HepG2 (cell line): ENCODE measurements around the gene NGFR. TPM values are rescaled to one million over a fixed set of nuclear protein-coding genes. Genes with fewer than 3 reads are reported as not detected.

Source experiments
- ARHGAP35 ChIP-seq: sonication (generic); formaldehyde crosslinking; IDR thresholded peaks from 2 replicates; pipeline ENCODE4 v1.9.0; 2022; ENCODE audit warnings: mild to moderate bottlenecking, inconsistent platforms, moderate library complexity, missing genetic modification reagents, borderline replicate concordance
- CAMTA2 ChIP-seq: sonication (generic); formaldehyde crosslinking; IDR thresholded peaks from 2 replicates; pipeline ENCODE4 v1.4.0; 2020; ENCODE audit warnings: mild to moderate bottlenecking, missing genetic modification reagents, borderline replicate concordance
- DMAP1 ChIP-seq: IDR thresholded peaks from 2 replicates; pipeline ENCODE4 v1.6.1; 2016
- ETV6 ChIP-seq: sonication (generic); formaldehyde crosslinking; conservative IDR thresholded peaks from 2 replicates; pipeline ENCODE4 v1.4.0; 2020; ENCODE audit warnings: missing genetic modification reagents
- FOXC1 ChIP-seq: sonication (generic); formaldehyde crosslinking; IDR thresholded peaks from 2 replicates; pipeline ENCODE4 v1.8.0; 2022; ENCODE audit warnings: mild to moderate bottlenecking, missing genetic modification reagents, borderline replicate concordance
- FOXK1 ChIP-seq: sonication (generic); formaldehyde crosslinking; IDR thresholded peaks from 2 replicates; pipeline ENCODE4 v1.4.0; 2020; ENCODE audit warnings: low read depth, missing genetic modification reagents, borderline replicate concordance
- MIER3 ChIP-seq: IDR thresholded peaks from 2 replicates; pipeline ENCODE4 v1.6.1; 2016; ENCODE audit warnings: missing compliant biosample characterization, borderline replicate concordance
- MIXL1 ChIP-seq: IDR thresholded peaks from 2 replicates; pipeline ENCODE4 v1.6.1; 2016
- NFIC ChIP-seq: IDR thresholded peaks from 2 replicates; pipeline ENCODE4 v1.6.1; 2012; ENCODE audit warnings: mild to moderate bottlenecking, low read length, inconsistent platforms
- NR2C2 ChIP-seq: sonication (generic); formaldehyde crosslinking; IDR thresholded peaks from 2 replicates; pipeline ENCODE4 v1.4.0; 2020; ENCODE audit warnings: missing genetic modification reagents, mild to moderate bottlenecking, moderate library complexity, borderline replicate concordance
- PHF5A ChIP-seq: IDR thresholded peaks from one replicate; pipeline ENCODE4 v1.6.1; 2018; ENCODE audit warnings: low read depth, missing genetic modification reagents; ENCODE audit not compliant: unreplicated experiment
- REPIN1 ChIP-seq: sonication (generic); formaldehyde crosslinking; IDR thresholded peaks from 2 replicates; pipeline ENCODE4 v1.8.0; 2022; ENCODE audit warnings: missing genetic modification reagents, low read depth, mild to moderate bottlenecking, borderline replicate concordance
- SIN3A ChIP-seq: IDR thresholded peaks from 2 replicates; pipeline ENCODE4 v1.6.1; 2011; ENCODE audit warnings: low read depth, mild to moderate bottlenecking, control low read depth, low read length, borderline replicate concordance
- SMAD9 ChIP-seq: sonication (generic); formaldehyde crosslinking; IDR thresholded peaks from 2 replicates; pipeline ENCODE4 v1.5.1; 2020; ENCODE audit warnings: mild to moderate bottlenecking, missing genetic modification reagents
- SMARCC2 ChIP-seq: fragments of 450-650 bp; IDR thresholded peaks from 2 replicates; pipeline ENCODE4 v1.6.1; 2017; ENCODE audit warnings: antibody characterized with exemption, mild to moderate bottlenecking
- ZBTB38 ChIP-seq: sonication (generic); formaldehyde crosslinking; IDR thresholded peaks from 2 replicates; pipeline ENCODE4 v1.5.1; 2020; ENCODE audit warnings: mild to moderate bottlenecking, missing genetic modification reagents
- ZFP37 ChIP-seq: sonication (generic); formaldehyde crosslinking; IDR thresholded peaks from 2 replicates; pipeline ENCODE4 v1.4.0; 2020; ENCODE audit warnings: missing genetic modification reagents, borderline replicate concordance
- ZNF143 ChIP-seq: sonication (generic); formaldehyde crosslinking; IDR thresholded peaks from 2 replicates; pipeline ENCODE4 v1.4.0; 2020; ENCODE audit warnings: missing genetic modification reagents
- ZNF24 ChIP-seq: fragments of 450-650 bp; IDR thresholded peaks from 2 replicates; pipeline ENCODE4 v1.6.1; 2017; ENCODE audit warnings: antibody characterized with exemption, mild to moderate bottlenecking
- ZNF616 ChIP-seq: sonication (generic); formaldehyde crosslinking; IDR thresholded peaks from 2 replicates; pipeline ENCODE4 v1.5.0; 2020; ENCODE audit warnings: low read depth, mild to moderate bottlenecking, missing genetic modification reagents
- ZSCAN12 ChIP-seq: sonication (generic); formaldehyde crosslinking; IDR thresholded peaks from 2 replicates; pipeline ENCODE4 v1.9.0; 2021; ENCODE audit warnings: mild to moderate bottlenecking, missing genetic modification reagents
- polyA plus RNA-seq, 8 experiments: library from polyadenylated mRNA; depleted of rRNA in 3 of 8; stranded (reverse) in 7 of 8; unstranded in 1 of 8; fragments of >200 nt; fragmentation: Illumina TruSeq in 4 of 8; extraction: Trizol in 4 of 8; gene quantifications; 2 replicates each; pipeline versions ENCODE4 v1.2.1 to v1.2.3, GENCODE V29; 2011 to 2016; ENCODE audit warnings: low read depth in 4 of 8, missing spikeins in 1 of 8, mixed read lengths in 1 of 8; ENCODE audit not compliant: insufficient read depth in 1 of 8
- total RNA-seq, 5 experiments: library from RNA; depleted of rRNA; stranded (reverse); fragments of >200 nt; fragmentation: Illumina TruSeq; extraction: Trizol; gene quantifications; 2 replicates each; pipeline ENCODE4 v1.2.3, GENCODE V29; 2016; ENCODE audit warnings: low read depth in 1 of 5
- TF ChIP-seq, protein P1 (sequence below): sonication (generic); formaldehyde crosslinking; IDR thresholded peaks from 2 replicates; pipeline ENCODE4 v1.4.0; 2020; ENCODE audit warnings: missing genetic modification reagents
- TF ChIP-seq, protein P2 (sequence below): sonication (generic); formaldehyde crosslinking; IDR thresholded peaks from 2 replicates; pipeline ENCODE4 v1.4.0; 2020; ENCODE audit warnings: missing genetic modification reagents
- TF ChIP-seq, protein P3 (sequence below): IDR thresholded peaks from 2 replicates; pipeline ENCODE4 v1.6.1; 2016; ENCODE audit warnings: low read depth, control low read depth
- TF ChIP-seq, protein P4 (sequence below): sonication (generic); formaldehyde crosslinking; IDR thresholded peaks from 2 replicates; pipeline ENCODE4 v1.5.0; 2020; ENCODE audit warnings: missing genetic modification reagents, mild to moderate bottlenecking, borderline replicate concordance

NGFR gene
- total and polyA plus RNA-seq, 2 of the 13 experiments (the other 11 are each of a cell fraction or from before 2014, with no cell fraction given), result 1.1 to 1.8 TPM

DNA sequence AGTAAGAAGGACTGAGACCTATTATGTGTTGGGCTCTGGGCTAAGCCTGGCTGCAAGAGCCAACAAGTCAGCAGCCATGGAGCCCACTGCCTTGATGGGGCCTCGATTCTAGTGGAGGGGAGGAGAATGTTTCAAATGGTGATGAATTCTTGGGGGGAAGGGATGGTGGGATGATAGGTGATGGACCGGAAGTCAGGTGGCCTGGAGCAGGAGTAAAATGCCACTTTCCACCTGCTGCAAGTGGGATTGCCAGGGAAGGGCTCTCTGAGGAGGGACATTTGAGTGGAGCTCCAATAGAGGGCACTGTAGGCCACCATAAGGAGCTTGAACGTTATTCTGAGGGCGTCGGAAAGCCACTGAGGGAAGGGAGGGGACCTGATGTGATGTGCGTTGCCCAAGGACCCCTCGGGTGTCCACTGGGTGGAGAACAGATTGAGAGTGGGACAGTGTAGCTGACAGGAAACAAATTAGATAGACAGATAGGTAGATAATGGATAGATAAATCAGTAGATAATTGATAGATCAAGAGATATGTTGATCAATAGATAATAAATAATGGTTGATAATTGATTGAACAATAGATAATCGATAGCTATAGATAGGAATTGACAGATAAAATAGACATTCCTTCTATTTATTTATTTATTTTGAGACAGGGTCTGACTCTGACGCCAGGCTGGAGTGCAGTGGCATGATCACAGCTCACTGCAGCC, 62.4 kb downstream of the NGFR start (continued):
- TF ChIP-seq, protein P1, sequence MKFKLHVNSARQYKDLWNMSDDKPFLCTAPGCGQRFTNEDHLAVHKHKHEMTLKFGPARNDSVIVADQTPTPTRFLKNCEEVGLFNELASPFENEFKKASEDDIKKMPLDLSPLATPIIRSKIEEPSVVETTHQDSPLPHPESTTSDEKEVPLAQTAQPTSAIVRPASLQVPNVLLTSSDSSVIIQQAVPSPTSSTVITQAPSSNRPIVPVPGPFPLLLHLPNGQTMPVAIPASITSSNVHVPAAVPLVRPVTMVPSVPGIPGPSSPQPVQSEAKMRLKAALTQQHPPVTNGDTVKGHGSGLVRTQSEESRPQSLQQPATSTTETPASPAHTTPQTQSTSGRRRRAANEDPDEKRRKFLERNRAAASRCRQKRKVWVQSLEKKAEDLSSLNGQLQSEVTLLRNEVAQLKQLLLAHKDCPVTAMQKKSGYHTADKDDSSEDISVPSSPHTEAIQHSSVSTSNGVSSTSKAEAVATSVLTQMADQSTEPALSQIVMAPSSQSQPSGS (CRISPR knock-in tag), result no peak
- no peak for TF ChIP-seq ZSCAN12
- TF ChIP-seq ZFP37 (CRISPR knock-in tag), result no peak
- 0 out of 2 replicates have a peak, but pooled peaks have one; percentile 22 for TF ChIP-seq REPIN1
- TF ChIP-seq CAMTA2 (CRISPR knock-in tag), result 0 out of 2 replicates have a peak, but pooled peaks have one; percentile 27
- no peak for TF ChIP-seq ETV6
- no peak for TF ChIP-seq ZNF616 (CRISPR knock-in tag)
- no peak for TF ChIP-seq SMAD9 (CRISPR knock-in tag)
- TF ChIP-seq, protein P2, sequence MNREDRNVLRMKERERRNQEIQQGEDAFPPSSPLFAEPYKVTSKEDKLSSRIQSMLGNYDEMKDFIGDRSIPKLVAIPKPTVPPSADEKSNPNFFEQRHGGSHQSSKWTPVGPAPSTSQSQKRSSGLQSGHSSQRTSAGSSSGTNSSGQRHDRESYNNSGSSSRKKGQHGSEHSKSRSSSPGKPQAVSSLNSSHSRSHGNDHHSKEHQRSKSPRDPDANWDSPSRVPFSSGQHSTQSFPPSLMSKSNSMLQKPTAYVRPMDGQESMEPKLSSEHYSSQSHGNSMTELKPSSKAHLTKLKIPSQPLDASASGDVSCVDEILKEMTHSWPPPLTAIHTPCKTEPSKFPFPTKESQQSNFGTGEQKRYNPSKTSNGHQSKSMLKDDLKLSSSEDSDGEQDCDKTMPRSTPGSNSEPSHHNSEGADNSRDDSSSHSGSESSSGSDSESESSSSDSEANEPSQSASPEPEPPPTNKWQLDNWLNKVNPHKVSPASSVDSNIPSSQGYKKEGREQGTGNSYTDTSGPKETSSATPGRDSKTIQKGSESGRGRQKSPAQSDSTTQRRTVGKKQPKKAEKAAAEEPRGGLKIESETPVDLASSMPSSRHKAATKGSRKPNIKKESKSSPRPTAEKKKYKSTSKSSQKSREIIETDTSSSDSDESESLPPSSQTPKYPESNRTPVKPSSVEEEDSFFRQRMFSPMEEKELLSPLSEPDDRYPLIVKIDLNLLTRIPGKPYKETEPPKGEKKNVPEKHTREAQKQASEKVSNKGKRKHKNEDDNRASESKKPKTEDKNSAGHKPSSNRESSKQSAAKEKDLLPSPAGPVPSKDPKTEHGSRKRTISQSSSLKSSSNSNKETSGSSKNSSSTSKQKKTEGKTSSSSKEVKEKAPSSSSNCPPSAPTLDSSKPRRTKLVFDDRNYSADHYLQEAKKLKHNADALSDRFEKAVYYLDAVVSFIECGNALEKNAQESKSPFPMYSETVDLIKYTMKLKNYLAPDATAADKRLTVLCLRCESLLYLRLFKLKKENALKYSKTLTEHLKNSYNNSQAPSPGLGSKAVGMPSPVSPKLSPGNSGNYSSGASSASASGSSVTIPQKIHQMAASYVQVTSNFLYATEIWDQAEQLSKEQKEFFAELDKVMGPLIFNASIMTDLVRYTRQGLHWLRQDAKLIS (CRISPR knock-in tag), result no peak
- TF ChIP-seq FOXK1 (CRISPR knock-in tag), result no peak; the same call in 1 of the 2 replicates
- TF ChIP-seq, protein P3, sequence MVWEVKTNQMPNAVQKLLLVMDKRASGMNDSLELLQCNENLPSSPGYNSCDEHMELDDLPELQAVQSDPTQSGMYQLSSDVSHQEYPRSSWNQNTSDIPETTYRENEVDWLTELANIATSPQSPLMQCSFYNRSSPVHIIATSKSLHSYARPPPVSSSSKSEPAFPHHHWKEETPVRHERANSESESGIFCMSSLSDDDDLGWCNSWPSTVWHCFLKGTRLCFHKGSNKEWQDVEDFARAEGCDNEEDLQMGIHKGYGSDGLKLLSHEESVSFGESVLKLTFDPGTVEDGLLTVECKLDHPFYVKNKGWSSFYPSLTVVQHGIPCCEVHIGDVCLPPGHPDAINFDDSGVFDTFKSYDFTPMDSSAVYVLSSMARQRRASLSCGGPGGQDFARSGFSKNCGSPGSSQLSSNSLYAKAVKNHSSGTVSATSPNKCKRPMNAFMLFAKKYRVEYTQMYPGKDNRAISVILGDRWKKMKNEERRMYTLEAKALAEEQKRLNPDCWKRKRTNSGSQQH, result no peak
- TF ChIP-seq FOXC1, result peak; percentile 45; the same call in 1 of the 2 replicates
- 0 out of 2 replicates have a peak, but pooled peaks have one; percentile 39 for TF ChIP-seq MIER3 (CRISPR knock-in tag)
- no peak for TF ChIP-seq NR2C2 (CRISPR knock-in tag)
- TF ChIP-seq ZBTB38, result no peak
- TF ChIP-seq ZNF143 (CRISPR knock-in tag), result no peak
- TF ChIP-seq SIN3A, result no peak
- no peak for TF ChIP-seq PHF5A (CRISPR knock-in tag)
- TF ChIP-seq ARHGAP35 (CRISPR knock-in tag), result no peak
- no peak for TF ChIP-seq NFIC
- no peak for TF ChIP-seq ZNF24
- TF ChIP-seq MIXL1 (CRISPR knock-in tag), result 0 out of 2 replicates have a peak, but pooled peaks have one; percentile 36
- TF ChIP-seq SMARCC2, result no peak
- no peak for TF ChIP-seq DMAP1 (CRISPR knock-in tag)
- TF ChIP-seq, protein P4, sequence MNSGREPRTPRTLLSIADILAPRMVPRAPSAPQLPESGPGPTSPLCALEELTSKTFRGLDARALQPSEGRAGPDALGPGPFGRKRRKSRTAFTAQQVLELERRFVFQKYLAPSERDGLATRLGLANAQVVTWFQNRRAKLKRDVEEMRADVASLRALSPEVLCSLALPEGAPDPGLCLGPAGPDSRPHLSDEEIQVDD (CRISPR knock-in tag), result no peak
